Transverse colon (tissue), 4 donors: ENCODE results near the gene PRKG1.

Experiments
- CTCF ChIP-seq, 5 experiments: fragments of 200-600 bp in 3 of 5; fragments of 450-650 bp in 2 of 5; sonication (generic) in 3 of 5; IDR thresholded peaks; 1 replicate in 2 of 5; 2 replicates in 3 of 5; pipeline ENCODE4 v1.5.1; 2016 to 2017; ENCODE audit warnings: antibody characterized with exemption in 5 of 5, inconsistent platforms in 3 of 5, mild to moderate bottlenecking in 2 of 5, moderate library complexity in 1 of 5
- EP300 ChIP-seq: sonication (generic); formaldehyde crosslinking; IDR thresholded peaks from one replicate; pipeline ENCODE4 v1.6.1; 2017; ENCODE audit warnings: antibody characterized with exemption, low read depth
- POLR2A ChIP-seq: fragments of 450-650 bp; IDR thresholded peaks from one replicate; pipeline ENCODE4 v1.6.1; 2016; ENCODE audit warnings: antibody characterized with exemption, mild to moderate bottlenecking, moderate library complexity
- POLR2AphosphoS5 ChIP-seq, 3 donors: sonication (generic); formaldehyde crosslinking; IDR thresholded peaks; one replicate each; pipeline ENCODE4 v1.6.1; 2016; ENCODE audit warnings: antibody characterized with exemption in 3 of 3

GRCh38 chr10:51239006-51239405 is 164.7 kb downstream of the PRKG1 start:
- TF ChIP-seq EP300 (no peak), CTCF (IDR thresholded peaks at IDR 0.05) (no peak), POLR2A (no peak), POLR2AphosphoS5 (IDR thresholded peaks at IDR 0.05) (no peak)
